HG03342 (cell line): ENCODE data around the gene GRB10.
"Not testable (repeated sequence)": the region's sequence is repeated elsewhere in the genome, so short reads cannot be mapped to it uniquely, and the experiment has no call there.

Source experiments
- ATAC-seq: cut with Tn5 transposase; IDR thresholded peaks from one replicate; pipeline ENCODE4 v1.9.1; 2021; ENCODE audit warnings: mild to moderate bottlenecking, moderate library complexity; ENCODE audit not compliant: unreplicated experiment

GRB10 gene

DNA sequence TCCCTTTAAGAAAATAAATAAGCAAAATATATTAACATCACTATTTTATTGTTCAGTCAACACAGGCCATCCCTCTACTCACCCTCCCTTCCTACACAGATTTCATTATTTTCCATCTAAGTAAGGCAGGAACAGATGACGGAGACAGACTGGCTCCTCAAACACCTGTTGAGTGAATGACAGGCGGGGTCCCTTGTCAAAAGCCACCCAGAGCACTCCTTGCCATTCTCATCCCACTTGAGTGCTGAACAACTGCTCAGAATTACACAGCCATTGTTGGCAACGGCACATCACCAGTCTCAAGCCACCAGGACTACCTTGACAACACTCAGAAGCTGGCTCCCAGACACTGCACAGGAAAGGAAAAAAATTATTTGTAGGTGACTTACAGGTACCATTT is 3.3 kb downstream of the GRB10 start:
- no peak for ATAC-seq

DNA sequence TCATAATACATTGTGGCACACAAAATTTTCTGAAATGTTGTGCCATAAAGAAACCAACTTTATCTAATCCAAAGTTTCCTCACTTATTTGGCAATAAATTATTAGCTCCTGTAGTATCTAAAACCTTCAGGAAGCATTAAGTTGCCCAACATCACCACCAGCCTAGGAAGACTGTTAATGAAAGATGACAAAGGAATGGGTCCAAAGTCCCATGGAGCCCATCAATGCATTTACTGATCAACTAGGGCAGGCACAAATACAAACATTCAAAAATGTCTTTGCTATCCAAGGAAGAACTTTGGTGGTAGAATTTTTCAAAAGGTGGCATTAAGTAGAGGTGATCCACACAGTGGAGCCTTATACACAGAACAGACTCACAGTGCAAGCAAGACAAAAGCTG is 4.5 kb downstream of the GRB10 start:
- ATAC-seq: no peak

- no peak for ATAC-seq
These were observed 6.9 kb downstream of the GRB10 start for GRCh38 chr7:50775836-50776235.

DNA sequence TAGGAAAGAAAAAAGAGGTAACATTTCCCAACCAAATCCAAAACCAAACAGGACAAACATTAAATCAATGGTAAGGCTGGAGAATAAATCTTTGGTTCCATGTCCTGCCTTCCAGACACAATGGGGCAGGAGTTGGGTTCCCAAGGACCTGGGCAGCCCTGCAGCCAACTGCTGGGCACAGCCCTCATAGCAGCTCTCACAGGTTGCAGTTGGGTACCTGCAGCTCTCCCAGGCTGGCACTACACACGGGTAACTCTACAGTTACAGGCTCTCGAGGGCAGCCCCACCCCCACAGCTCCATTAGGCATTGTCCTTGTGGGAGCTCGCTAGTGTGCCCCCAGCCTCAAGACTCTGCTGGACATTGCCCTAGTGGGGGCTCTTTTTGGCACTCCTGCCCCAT is 7.5 kb downstream of the GRB10 start:
- no peak for ATAC-seq

DNA sequence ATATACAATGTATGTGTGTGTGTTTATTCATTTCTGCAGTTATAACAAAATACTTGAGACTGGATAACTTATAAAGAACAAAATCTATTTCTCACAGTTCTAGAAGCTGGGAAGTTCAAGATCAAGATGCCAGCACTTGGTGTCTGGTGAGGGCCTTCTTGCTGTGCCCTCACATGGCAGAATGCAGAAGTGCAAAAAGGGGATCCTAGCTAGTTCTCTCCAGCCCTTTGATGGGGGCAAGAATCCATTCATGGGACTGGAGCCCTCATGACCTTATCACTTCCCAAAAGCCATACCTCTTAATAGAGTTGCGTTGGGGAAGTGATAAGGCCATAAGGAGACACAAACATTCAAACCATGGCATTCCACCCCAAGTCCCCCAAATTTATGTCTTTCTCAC is 8.4 kb downstream of the GRB10 start:
- no peak for ATAC-seq

DNA sequence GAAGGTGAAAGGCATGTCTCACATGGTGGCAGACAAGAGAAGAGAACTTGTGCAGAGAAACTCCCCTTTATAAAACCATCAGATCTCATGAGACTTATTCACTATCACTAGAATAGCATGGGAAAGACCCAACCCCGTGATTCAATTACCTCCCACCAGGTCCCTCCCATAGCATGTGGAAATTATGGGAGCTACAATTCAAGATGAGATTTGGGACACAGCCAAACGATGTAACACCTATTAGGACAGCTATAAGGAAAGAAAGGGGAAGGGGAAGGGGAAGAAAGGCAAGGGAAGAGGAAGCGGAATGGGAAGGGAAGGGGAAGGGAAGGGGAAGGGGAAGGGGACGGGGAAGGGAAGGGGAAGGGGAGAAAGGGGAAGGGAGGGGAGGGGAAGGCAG is 9.6 kb downstream of the GRB10 start:
- ATAC-seq: not testable (repeated sequence)

- ATAC-seq: no peak
These were observed 11.3 kb downstream of the GRB10 start for GRCh38 chr7:50771120-50772002.

DNA sequence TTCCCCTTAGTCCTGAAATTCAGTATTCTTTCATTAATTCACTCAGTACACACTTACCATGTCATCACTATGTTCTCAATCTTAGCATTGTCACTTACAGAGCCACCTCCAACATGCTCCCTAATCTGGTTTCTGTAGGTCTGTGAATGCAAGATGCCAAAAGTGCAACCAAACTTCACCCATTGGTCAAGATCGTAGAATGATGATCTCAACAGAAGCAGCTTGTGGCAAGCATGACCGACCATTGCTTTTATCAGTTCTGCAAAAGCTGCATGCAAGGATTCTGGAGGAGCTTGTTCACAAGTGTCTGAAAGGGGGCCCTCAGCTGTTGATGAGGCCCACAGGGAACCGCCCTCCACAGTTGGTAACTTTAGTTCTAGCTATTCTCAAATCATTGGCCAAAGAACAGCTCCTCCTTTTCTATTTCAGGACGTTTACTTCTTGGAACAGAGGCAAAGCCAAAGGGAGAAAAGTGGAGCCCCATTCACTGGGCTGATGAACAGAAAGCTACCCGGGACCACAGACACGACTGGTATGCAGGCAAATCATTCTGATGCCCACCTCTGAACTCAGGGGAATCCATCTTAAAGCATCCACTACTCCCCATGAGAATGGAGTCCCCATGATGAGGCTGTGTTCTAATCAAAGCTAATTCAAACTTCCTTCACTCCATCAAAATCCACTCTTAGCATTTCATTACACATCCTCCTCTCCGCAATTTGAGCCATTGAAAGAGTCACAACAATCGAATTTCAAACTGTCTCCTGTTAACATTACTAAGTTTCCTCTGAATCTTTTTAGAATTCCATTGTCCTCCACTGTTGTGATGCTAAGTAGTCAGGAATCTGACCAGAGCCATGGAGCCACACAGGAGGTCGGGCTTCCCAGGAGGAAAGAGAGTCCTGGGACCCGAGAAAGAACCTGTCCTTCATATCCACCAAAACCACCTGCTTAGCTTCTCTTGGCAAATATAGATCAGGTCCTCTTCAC is 13.9 kb downstream of the GRB10 start:
- ATAC-seq: no peak

GRCh38 chr7:50766849-50767207 is 15.9 kb downstream of the GRB10 start:
- ATAC-seq: no peak

- no peak for ATAC-seq
These were observed 16.4 kb downstream of the GRB10 start for GRCh38 chr7:50766106-50766848.

DNA sequence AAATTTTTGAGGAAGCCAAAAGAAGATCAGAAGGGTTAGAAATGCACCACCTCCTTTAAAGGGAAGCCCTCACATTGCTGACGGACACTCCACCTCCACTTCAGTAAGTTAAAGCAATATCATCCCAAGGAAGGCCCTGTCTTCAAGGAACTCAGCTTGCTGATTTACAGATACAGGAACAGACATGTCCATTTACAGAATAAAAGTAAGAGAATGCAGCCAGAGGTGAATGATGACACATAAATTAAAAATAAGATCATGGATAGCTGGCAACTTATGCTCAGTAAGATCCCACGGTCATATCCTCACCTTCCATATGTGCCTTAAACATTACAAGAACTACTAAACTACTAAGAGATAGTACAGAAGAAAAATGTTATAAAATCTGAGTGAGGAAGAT is 20.4 kb downstream of the GRB10 start:
- no peak for ATAC-seq

DNA sequence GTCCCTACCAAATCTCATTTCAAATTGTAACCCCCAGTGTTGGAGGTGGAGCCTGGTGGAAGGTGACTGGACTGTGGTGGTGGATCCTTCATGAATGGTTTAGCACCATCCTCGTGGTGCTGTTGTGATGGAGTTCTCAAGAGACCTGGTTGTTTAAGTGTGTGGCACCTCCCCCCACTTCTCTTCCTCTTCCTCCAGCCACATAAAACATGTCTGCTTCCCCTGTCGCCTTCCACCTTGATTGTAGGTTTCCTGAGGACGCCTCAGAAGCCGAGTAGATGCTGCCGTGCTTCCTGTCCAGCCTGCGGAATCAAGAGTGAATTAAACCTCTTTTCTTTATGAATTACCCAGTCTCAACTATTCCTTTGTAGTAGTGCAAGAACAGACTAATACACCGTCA is 21.0 kb downstream of the GRB10 start:
- no peak for ATAC-seq

- ATAC-seq: no peak
These were observed 24.8 kb downstream of the GRB10 start for GRCh38 chr7:50757703-50758390.

GRCh38 chr7:50756180-50756579 is 26.5 kb downstream of the GRB10 start:
- no peak for ATAC-seq

DNA sequence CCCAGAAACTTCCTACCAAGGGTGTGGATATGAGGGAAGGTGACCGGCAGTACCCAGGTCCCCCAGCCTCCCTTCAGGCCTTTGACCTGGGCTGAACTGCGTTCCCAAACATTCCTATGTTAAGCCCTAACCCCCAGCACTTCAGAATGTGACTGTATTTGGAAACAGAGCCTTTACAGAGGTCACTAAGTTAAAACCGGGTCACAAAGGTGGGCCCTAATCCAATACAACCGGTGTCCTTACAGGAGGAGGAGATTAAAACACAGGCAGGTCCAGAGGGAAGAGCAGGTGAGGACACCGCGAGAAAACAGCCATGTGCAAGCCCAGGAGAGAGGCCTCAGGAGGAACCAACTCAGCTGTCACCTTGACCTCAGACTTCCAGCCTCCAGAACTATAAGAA is 28.0 kb downstream of the GRB10 start:
- ATAC-seq: no peak

- ATAC-seq: no peak
These were observed 28.5 kb downstream of the GRB10 start for GRCh38 chr7:50754241-50754640.

DNA sequence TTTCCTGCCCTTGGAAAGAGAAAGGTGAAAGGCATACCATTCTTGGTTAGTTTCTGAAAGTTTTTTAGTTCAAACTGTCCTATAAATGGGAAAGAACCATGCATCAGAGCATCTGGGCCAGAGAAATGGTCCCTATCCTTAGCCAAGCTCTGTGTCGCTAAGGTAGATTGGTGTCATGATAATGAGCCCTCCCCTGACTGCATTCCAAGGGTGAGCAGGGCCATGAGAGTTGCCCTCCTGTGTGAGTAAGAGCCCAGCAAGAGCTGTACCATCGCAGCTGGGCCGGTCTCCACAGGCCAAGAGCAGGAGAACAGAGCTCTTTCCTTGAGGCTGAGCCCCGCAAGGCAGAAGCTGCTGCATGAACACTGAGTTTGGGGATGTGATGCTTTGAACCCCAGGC is 30.3 kb downstream of the GRB10 start:
- no peak for ATAC-seq

DNA sequence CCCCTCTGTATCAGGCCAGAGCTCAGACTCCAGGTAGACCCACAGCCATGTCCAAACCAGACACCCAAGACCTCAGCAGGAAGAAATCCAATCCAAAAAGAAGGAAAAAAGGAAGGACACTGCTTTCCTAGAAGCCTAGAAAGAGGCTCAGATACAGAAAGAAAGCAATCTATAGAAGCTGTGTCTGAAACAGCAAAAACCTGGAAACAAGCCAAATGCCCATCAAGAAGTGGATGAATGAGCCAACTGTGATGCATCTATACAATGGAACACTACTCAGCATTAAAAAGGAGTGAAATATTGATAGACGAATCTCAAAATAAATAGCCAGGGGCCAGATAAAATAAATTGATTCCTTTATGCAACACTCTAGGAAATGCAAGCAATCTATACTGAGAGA is 31.6 kb downstream of the GRB10 start:
- ATAC-seq: no peak

GRCh38 chr7:50749896-50750295 is 32.8 kb downstream of the GRB10 start:
- no peak for ATAC-seq

DNA sequence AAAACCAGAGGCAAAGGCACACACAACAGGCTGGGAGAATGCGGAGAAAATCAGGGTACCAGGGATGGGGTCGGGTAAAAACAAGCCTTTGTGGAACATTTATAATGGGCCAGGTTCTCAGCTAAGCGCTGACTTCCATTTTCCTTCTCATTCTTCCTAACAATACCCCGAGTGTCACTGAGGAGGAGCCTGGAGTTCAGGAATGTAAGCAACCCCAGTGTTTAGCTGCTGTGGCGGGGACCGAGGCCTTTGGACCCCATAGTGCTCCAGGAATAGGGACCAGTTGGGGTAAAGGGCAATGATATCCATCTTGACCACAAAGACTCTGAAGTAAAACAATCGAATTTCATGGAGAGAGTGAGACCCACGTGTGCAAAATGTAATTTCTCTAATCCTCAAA is 34.2 kb downstream of the GRB10 start:
- no peak for ATAC-seq

- no peak for ATAC-seq
These were observed 36.9 kb downstream of the GRB10 start for GRCh38 chr7:50745835-50746234.
